GM21381 (cell line): ENCODE results near the gene AOAH.

Experiments used
- ATAC-seq: cut with Tn5 transposase; IDR thresholded peaks from one replicate; pipeline ENCODE4 v1.9.1; 2021; ENCODE audit warnings: mild to moderate bottlenecking, moderate library complexity; ENCODE audit not compliant: unreplicated experiment

The AOAH gene

GRCh38 chr7:36723951-36724664, at the start of gene AOAH:
Gene AOAH (minus strand): TSS chr7:36724494. CDS start chr7:36724148, 346 bp downstream.
- peak; percentile 95 for ATAC-seq

GRCh38 chr7:36766451-36766850, 42.2 kb upstream of the AOAH start:
- ATAC-seq: no peak

DNA sequence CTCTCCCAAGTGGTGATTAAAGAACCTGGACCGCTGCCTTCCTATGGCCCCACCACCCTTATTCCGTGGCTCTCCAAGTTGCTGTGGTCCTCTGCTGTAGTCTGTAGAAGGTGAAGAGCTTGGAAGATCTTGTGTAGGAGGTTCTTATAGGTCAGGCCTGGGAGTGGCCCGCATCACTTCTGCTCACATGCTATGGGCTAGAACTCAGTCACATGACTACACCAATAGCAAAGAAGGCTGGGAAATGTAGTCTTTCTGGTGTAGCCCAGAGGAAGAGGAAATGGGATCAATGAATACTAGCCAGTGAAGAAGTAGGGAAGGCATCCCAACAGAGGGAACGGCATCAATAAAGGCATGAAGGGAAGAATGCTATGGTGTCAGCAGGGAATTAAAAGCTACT, 41.3 kb upstream of the AOAH start:
- no peak for ATAC-seq

DNA sequence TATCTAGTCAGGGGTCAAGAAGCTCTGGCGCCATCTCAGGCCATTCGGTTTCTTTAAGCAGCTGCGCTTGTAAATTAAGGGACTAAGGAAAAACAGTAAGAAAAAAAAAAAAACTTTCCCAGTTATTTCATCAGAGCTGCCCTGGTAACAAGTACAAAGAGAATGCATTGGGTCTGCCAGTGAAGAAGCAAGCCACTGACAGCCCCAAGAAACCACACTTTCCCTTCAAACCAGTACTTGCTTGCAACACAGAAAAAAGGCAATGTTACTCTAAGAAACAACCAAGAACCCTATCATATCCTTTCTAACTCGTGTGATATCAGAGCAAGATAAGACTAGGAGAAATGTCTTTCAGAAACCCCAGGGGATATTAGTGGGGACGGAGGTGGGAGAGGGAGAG, 40.6 kb upstream of the AOAH start:
- no peak for ATAC-seq

DNA sequence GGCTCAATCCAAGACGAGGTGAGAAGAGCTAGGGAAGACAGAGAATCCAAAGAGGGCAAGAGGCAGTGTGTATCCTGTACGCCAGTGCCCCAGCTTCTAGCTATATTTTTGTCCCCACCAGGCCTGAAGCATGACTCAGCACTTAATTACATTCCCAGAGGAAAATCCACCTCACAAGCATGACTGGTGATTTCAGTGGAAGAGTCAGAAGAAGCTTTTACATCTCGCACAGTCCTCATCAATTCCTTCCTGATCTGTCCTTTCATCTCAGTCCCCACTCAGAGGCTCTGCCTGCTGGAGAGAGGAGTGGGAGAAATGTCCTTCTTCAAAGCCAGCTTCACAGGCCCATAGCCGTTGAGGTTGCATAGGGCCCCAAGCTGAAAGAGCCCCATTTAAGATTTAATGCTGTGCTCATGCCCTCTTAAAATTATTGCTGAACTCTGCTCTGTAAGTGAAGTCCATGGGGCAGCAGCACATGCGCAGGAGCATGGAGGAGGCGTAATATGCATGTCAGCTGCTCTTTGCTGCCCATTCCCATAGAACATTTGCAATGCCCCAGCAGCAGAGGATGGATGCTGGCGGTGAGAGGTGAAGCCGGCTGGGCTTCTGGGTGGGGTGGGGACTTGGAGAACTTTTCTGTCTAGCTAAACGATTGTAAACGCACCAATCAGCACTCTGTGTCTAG, 39.0 kb upstream of the AOAH start:
- no peak for ATAC-seq

GRCh38 chr7:36762394-36762793, 38.1 kb upstream of the AOAH start:
- no peak for ATAC-seq

GRCh38 chr7:36761835-36762234, 37.5 kb upstream of the AOAH start:
- no peak for ATAC-seq

- ATAC-seq: no peak
Observed at GRCh38 chr7:36760856-36761762, 36.8 kb upstream of the AOAH start.

DNA sequence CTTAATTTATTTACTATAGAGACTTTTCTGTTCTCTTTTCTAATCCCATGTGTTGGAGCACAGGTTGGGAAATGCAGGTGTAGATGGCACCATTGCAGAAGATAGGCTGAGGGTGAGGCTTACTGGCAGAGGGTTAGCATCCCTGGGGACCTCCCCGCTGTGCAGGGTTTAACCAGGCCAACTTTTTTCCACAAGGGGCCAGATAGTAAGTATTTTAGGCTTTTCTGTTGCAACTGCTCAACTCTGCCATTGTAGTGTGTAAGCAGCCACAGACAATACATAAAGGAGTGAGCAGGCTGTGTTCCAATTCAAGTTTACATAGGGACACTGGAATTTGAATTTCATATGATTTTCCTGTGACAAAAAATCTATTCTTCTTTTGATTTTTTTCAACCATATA, 34.6 kb upstream of the AOAH start:
- ATAC-seq: no peak

GRCh38 chr7:36755484-36755883, 31.2 kb upstream of the AOAH start:
- ATAC-seq: no peak

- no peak for ATAC-seq
Observed at GRCh38 chr7:36752026-36752711, 27.9 kb upstream of the AOAH start.

DNA sequence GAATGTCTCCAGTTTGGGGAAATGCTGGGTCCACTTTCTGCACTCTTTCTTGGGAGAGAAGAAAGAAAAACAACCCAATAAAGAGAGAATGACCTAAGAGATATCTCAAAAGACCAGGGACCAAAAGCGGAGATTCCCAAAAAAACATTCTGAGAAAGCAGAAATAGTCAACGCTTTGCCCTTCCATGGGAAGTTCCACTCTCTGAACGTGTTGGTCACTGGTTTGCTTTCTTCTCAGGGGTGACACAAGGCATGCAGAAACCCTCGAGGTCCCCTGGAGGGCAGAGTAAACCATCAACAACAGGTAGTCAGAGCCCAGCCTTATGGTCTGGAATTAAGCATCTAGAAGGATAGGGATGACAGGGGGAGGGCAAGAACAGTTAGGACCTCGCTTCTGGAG, 26.2 kb upstream of the AOAH start:
- no peak for ATAC-seq

DNA sequence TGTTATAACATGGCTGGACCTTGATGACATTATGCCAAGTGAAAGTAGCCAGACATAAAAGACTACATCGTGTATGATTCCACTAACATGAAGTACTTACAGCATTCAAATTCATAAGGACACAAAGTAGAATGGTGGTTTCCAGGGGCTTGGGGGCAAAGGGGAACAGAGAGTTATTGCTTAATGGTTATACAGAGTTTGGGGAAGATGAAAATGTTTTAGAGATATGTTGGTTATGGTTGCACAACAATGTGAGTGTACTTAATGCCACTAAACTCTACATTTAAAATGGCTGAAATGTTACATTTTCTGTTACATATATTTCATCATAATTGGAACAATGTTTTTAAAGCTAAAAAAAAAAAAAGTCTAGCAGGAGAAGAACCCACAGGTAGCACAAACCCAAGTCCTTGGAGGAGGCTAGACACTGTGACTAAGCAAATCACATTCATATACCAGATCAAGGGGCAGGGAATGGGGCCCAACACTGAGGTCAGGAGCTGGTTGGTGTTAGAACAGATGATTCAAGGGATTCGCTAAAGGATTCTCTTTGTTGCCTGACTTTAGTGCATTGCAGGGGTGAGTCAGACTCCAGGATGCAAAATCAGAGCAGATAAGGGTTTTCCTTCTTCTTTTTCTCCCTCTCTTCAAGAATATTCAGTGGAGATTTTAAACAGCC, 25.1 kb upstream of the AOAH start:
- no peak for ATAC-seq

GRCh38 chr7:36748017-36748487, 23.8 kb upstream of the AOAH start:
- ATAC-seq: no peak

- no peak for ATAC-seq
Observed at GRCh38 chr7:36747280-36748016, 23.2 kb upstream of the AOAH start.

- no peak for ATAC-seq
Observed at GRCh38 chr7:36746347-36746746, 22.1 kb upstream of the AOAH start.

DNA sequence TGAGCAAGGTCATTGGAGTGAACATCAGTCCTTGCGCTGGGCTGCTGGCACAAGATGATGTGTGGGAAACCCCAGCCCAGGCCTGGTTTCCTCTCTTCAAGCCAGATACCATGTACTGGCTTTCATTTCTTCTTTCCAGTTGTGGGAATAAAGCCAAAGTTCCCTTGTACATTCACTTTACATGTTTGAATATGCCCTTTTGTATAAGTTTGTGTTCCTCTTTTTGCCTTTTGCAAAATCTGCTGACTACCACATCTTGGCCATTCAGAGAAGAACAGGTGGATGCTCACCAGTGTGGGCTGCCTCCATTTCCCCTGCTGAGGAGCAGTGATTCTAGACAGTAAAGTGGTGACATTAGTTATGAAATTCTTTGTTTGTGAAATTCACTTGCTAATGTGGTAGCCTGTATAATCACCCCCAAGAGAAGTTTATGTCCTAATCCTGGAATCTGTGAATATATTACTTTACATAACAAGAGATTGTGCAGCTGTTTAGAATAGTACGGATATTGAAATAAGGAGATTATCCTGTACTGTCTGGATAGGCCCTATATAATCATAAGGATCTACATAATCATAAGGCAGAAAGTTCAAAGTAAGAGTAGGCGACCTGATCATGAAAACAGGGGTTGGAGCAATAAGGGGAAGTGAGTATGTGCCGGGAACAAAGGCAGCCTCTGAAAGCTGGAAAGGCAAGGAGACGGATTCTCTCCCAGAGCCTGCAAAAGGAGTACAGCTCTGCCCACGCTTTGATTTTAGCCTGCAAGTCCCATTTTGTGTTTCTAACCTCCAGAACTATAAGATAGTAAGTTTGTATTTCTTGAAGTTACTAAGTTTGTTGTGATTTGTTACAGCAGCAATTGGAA, 18.8 kb upstream of the AOAH start:
- peak; percentile 57 for ATAC-seq

DNA sequence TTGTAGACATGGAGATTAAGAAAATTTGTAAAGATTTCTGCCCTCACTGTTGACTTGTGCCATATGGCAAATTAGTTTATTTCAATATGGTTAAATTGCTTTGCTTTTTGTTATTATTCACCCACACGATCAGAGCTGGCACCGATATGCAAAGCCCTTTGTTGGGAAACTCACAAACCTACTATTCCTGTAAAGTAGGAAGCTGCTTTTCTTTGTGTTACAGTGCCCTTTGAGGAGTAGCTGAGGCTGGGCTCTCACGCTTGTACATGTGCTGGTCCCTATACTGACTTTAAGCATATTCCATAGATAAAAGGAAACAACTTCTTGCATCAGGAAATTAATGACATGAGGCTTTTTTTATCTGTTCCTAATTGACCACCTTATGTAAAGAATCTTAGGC, 17.6 kb upstream of the AOAH start:
- ATAC-seq: no peak

- ATAC-seq: no peak
Observed at GRCh38 chr7:36739351-36739750, 15.1 kb upstream of the AOAH start.
